ENCODE results near the gene ZNF614. TPM values are rescaled to one million over a fixed set of nuclear protein-coding genes. Genes with fewer than 3 reads are reported as not detected.

ZNF614 gene
- total and polyA plus RNA-seq, 9 of the 15 experiments (the other 6 are each of a cell fraction or from before 2014, with no cell fraction given), result 4.9 to 16.3 (median 11.4) TPM

DNA sequence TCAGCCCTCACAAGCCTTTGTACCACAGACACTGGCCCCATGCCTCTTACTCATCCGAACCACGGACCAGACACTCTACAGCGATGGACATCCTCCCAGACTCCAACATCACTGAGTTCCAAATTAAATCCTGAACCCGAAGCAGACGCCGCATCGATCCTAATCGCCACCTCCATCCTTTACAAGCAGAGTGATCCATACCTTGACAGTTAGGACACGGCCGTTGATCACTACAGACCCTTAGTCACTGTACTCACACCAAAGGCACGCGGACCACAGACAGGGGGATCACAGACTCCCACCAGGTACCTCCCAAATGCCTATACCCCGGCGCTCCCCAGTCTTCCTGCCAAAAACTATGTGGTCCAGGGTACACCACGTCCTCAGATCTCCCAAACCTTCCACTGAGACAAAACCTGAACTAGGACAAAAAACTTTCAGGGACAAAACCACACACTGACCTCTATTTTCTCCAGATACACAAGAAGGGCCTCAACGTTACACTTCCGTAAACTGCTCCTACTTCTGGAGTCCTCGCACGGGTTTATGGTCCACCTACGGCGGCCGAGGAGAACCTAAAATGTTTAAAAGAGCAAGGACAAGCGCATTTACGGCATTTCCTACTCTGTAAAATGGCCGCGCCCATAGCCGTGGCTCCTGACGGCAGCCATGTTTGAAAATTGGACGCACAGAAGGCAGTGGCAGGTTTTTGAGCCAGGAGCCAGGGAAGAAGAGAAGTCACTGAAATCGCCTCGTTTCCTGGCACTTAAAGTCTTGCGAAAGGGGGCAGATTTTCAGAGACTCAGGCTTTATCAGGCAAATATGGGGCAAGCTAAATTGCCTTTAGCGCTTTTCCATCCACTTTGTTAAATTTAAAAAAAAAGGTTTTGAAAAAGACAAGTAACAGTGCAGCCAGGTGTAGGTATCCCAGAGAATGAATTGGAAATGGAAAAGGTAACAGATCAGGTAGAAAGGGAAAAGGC lies 41.6 kb downstream of the ZNF614 start, which contains the start of gene ZNF350 (continued):
- TF ChIP-seq, protein P1, sequence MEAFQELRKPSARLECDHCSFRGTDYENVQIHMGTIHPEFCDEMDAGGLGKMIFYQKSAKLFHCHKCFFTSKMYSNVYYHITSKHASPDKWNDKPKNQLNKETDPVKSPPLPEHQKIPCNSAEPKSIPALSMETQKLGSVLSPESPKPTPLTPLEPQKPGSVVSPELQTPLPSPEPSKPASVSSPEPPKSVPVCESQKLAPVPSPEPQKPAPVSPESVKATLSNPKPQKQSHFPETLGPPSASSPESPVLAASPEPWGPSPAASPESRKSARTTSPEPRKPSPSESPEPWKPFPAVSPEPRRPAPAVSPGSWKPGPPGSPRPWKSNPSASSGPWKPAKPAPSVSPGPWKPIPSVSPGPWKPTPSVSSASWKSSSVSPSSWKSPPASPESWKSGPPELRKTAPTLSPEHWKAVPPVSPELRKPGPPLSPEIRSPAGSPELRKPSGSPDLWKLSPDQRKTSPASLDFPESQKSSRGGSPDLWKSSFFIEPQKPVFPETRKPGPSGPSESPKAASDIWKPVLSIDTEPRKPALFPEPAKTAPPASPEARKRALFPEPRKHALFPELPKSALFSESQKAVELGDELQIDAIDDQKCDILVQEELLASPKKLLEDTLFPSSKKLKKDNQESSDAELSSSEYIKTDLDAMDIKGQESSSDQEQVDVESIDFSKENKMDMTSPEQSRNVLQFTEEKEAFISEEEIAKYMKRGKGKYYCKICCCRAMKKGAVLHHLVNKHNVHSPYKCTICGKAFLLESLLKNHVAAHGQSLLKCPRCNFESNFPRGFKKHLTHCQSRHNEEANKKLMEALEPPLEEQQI (IDR thresholded peaks at IDR 0.05), result peak; percentile 71; the same call in 1 of the 2 replicates
- TF ChIP-seq ZNF431 (CRISPR knock-in tag; IDR thresholded peaks at IDR 0.05) (no peak), ZNF12 (CRISPR knock-in tag; IDR thresholded peaks at IDR 0.05) (no peak), KAT8 (IDR thresholded peaks at IDR 0.05; ENCODE audit: low read depth) (no peak), HNRNPLL (IDR thresholded peaks at IDR 0.05; ENCODE audit: low read depth, low read length, poor library complexity, severe bottlenecking) (peak; percentile 70), ZNF696 (CRISPR knock-in tag; conservative IDR thresholded peaks at IDR 0.05) (no peak), ZNF507 (tag; conservative IDR thresholded peaks at IDR 0.05) (no peak), FOSL1 (tag; conservative IDR thresholded peaks at IDR 0.05) (no peak), MCM2 (IDR thresholded peaks at IDR 0.05; ENCODE audit: low read depth) (no peak), ETV5 (CRISPR knock-in tag; IDR thresholded peaks at IDR 0.05; ENCODE audit: low read depth) (no peak), SMAD1 (IDR thresholded peaks at IDR 0.05; ENCODE audit: low read depth, low read length, partially characterized antibody) (no peak), CBX3 (IDR thresholded peaks at IDR 0.05; ENCODE audit: borderline replicate concordance in 1 of 2, low read length in 2 of 2) (no peak), NRF1 (conservative IDR thresholded peaks at IDR 0.05 in 1 of 2, IDR thresholded peaks at IDR 0.05 in 1 of 2) (0 out of 4 replicates have a peak, but pooled peaks of 1 of the 2 experiments have one; percentile 22), ARHGAP35 (IDR thresholded peaks at IDR 0.05; ENCODE audit: partially characterized antibody) (no peak)
- TF ChIP-seq, protein P2, sequence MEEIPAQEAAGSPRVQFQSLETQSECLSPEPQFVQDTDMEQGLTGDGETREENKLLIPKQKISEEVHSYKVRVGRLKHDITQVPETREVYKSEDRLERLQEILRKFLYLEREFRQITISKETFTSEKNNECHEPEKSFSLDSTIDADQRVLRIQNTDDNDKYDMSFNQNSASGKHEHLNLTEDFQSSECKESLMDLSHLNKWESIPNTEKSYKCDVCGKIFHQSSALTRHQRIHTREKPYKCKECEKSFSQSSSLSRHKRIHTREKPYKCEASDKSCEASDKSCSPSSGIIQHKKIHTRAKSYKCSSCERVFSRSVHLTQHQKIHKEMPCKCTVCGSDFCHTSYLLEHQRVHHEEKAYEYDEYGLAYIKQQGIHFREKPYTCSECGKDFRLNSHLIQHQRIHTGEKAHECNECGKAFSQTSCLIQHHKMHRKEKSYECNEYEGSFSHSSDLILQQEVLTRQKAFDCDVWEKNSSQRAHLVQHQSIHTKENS (CRISPR knock-in tag; IDR thresholded peaks at IDR 0.05), result no peak
- TF ChIP-seq, protein P3, sequence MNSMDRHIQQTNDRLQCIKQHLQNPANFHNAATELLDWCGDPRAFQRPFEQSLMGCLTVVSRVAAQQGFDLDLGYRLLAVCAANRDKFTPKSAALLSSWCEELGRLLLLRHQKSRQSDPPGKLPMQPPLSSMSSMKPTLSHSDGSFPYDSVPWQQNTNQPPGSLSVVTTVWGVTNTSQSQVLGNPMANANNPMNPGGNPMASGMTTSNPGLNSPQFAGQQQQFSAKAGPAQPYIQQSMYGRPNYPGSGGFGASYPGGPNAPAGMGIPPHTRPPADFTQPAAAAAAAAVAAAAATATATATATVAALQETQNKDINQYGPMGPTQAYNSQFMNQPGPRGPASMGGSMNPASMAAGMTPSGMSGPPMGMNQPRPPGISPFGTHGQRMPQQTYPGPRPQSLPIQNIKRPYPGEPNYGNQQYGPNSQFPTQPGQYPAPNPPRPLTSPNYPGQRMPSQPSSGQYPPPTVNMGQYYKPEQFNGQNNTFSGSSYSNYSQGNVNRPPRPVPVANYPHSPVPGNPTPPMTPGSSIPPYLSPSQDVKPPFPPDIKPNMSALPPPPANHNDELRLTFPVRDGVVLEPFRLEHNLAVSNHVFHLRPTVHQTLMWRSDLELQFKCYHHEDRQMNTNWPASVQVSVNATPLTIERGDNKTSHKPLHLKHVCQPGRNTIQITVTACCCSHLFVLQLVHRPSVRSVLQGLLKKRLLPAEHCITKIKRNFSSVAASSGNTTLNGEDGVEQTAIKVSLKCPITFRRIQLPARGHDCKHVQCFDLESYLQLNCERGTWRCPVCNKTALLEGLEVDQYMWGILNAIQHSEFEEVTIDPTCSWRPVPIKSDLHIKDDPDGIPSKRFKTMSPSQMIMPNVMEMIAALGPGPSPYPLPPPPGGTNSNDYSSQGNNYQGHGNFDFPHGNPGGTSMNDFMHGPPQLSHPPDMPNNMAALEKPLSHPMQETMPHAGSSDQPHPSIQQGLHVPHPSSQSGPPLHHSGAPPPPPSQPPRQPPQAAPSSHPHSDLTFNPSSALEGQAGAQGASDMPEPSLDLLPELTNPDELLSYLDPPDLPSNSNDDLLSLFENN (IDR thresholded peaks at IDR 0.05; ENCODE audit: low read depth in 2 of 2, low read length in 2 of 2), result no peak
- TF ChIP-seq, protein P4, sequence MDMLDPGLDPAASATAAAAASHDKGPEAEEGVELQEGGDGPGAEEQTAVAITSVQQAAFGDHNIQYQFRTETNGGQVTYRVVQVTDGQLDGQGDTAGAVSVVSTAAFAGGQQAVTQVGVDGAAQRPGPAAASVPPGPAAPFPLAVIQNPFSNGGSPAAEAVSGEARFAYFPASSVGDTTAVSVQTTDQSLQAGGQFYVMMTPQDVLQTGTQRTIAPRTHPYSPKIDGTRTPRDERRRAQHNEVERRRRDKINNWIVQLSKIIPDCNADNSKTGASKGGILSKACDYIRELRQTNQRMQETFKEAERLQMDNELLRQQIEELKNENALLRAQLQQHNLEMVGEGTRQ (CRISPR knock-in tag; IDR thresholded peaks at IDR 0.05), result no peak

All from K562 (cell line).